Ishikawa (cell line): ENCODE data around the gene NEUROD2.

Experiments used
- EP300 ChIP-seq: IDR thresholded peaks from 2 replicates; pipeline ENCODE4 v1.6.1; 2012; ENCODE audit warnings: borderline replicate concordance
- FOXM1 ChIP-seq: IDR thresholded peaks from 2 replicates; pipeline ENCODE4 v1.6.1; 2012; ENCODE audit warnings: low read depth, borderline replicate concordance
- ZBTB7A ChIP-seq: IDR thresholded peaks from 2 replicates; pipeline ENCODE4 v1.6.1; 2012; ENCODE audit warnings: low read depth
- TF ChIP-seq, protein P1 (sequence below): IDR thresholded peaks from 2 replicates; pipeline ENCODE4 v1.6.1; 2012; ENCODE audit warnings: low read depth, mild to moderate bottlenecking
- TF ChIP-seq, protein P2 (sequence below): IDR thresholded peaks from 2 replicates; pipeline ENCODE4 v1.6.1; 2012

DNA sequence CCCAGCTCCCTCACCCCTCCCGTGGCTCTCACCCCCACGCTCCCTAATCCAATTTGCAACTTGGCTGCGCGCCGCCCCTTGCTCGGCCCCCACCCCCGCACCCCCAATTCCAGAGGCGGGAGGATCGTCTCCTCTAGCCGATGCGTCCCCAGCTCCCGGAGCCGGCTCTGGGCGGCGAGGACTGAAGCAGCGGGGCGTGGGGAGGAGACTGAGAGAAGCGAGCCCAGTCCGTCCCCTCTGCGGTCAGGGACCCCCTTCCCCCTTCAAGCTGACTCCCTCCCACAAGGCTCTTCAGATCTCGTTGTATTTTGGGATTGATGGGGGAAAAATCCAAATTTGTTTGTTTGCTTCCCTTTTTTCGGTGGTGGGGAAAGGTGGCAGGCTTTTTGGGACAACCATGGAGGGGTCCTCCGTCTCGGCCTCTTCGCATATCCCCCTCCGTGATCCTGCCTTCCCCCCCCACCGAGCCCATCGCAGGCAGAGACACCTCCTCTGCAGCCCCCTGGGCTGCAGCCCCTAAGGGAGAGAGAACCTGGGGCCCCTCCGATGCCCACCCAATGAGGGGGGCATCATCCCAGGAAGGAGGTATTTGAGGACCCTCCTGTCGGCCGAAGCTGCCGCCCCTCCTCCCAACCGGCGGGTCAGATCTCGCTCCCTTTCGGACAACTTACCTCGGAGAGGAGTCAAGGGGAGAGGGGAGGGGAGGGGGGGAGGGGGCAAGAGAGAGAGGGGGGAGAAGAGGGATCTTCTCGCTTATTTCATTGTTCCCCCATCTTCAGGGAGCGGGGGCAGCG, 466 bp downstream of the NEUROD2 start:
- TF ChIP-seq FOXM1 (no peak), EP300 (no peak), ZBTB7A (no peak)
- TF ChIP-seq, protein P1, sequence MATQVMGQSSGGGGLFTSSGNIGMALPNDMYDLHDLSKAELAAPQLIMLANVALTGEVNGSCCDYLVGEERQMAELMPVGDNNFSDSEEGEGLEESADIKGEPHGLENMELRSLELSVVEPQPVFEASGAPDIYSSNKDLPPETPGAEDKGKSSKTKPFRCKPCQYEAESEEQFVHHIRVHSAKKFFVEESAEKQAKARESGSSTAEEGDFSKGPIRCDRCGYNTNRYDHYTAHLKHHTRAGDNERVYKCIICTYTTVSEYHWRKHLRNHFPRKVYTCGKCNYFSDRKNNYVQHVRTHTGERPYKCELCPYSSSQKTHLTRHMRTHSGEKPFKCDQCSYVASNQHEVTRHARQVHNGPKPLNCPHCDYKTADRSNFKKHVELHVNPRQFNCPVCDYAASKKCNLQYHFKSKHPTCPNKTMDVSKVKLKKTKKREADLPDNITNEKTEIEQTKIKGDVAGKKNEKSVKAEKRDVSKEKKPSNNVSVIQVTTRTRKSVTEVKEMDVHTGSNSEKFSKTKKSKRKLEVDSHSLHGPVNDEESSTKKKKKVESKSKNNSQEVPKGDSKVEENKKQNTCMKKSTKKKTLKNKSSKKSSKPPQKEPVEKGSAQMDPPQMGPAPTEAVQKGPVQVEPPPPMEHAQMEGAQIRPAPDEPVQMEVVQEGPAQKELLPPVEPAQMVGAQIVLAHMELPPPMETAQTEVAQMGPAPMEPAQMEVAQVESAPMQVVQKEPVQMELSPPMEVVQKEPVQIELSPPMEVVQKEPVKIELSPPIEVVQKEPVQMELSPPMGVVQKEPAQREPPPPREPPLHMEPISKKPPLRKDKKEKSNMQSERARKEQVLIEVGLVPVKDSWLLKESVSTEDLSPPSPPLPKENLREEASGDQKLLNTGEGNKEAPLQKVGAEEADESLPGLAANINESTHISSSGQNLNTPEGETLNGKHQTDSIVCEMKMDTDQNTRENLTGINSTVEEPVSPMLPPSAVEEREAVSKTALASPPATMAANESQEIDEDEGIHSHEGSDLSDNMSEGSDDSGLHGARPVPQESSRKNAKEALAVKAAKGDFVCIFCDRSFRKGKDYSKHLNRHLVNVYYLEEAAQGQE = no peak
- TF ChIP-seq, protein P2, sequence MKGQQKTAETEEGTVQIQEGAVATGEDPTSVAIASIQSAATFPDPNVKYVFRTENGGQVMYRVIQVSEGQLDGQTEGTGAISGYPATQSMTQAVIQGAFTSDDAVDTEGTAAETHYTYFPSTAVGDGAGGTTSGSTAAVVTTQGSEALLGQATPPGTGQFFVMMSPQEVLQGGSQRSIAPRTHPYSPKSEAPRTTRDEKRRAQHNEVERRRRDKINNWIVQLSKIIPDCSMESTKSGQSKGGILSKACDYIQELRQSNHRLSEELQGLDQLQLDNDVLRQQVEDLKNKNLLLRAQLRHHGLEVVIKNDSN = no peak
